Measurements from ENCODE around the gene SV2A.

Gene SV2A

GRCh38 chr1:149883598-149884247 is 33.9 kb downstream of the SV2A start:
- Histone ChIP-seq H3K27ac (ENCODE audit: extremely low read depth, low read depth, low read length) (no peak overlapping the region), H3K4me3 (ENCODE audit: low read depth, low read length) (no peak overlapping the region), H3K4me1 (ENCODE audit: control insufficient read depth, insufficient read depth, low read length) (0 out of 2 replicates have a peak, but pooled peaks cover 2% of the 10 kb centered on the region), H3K9me3 (ENCODE audit: control insufficient read depth, insufficient read depth, low read depth, low read length) (no peaks in the 10 kb centered on the region), H3K36me3 (ENCODE audit: control insufficient read depth in 2 of 2, insufficient read depth in 1 of 2, low read length in 2 of 2) (no peaks in the 10 kb centered on the region)
- POLR2A ChIA-PET: interaction anchor here (1.1 kb wide), 1 partner anchor 103 kb away, joined by 3 read pairs; no protein-coding TSS in a partner anchor
- CTCF ChIA-PET: interaction anchor here (1.1 kb wide), 1 partner anchor 303 kb away, joined by 4 read pairs; no protein-coding TSS in a partner anchor
- TF ChIP-seq ZNF530 (tag by site-specific recombination; IDR thresholded peaks at IDR 0.05; ENCODE audit: low read depth): no peak

GRCh38 chr1:149881876-149882275 is 35.8 kb downstream of the SV2A start:
- Histone ChIP-seq H3K4me1 (ENCODE audit: control insufficient read depth, insufficient read depth, low read length) (0 out of 2 replicates have a peak, but pooled peaks cover 2% of the 10 kb centered on the region), H3K36me3 (ENCODE audit: control insufficient read depth in 2 of 2, insufficient read depth in 1 of 2, low read length in 2 of 2) (no peaks in the 10 kb centered on the region), H3K9me3 (ENCODE audit: control insufficient read depth, insufficient read depth, low read depth, low read length) (no peaks in the 10 kb centered on the region), H3K4me3 (ENCODE audit: low read depth, low read length) (no peak overlapping the region), H3K27ac (ENCODE audit: extremely low read depth, low read depth, low read length) (no peak overlapping the region)
- ChIA-PET CTCF (no interaction called here), POLR2A (no interaction called here)
- TF ChIP-seq BCL11B (tag by site-specific recombination; IDR thresholded peaks at IDR 0.05; ENCODE audit: low read depth): no peak
- no peak for TF ChIP-seq ZNF23 (tag by site-specific recombination; IDR thresholded peaks at IDR 0.05; ENCODE audit: borderline replicate concordance)
- no peak for TF ChIP-seq ZNF654 (tag by site-specific recombination; IDR thresholded peaks at IDR 0.05; ENCODE audit: low read depth)
- no peak for TF ChIP-seq ZBTB49 (tag by site-specific recombination; IDR thresholded peaks at IDR 0.05; ENCODE audit: low read depth)
- no peak for TF ChIP-seq PRDM10 (tag by site-specific recombination; IDR thresholded peaks at IDR 0.05)

- ChIA-PET CTCF (no interaction called here), POLR2A (no interaction called here)
- Histone ChIP-seq H3K27ac (ENCODE audit: extremely low read depth, low read depth, low read length) (no peak overlapping the region), H3K4me1 (ENCODE audit: control insufficient read depth, insufficient read depth, low read length) (no peaks in the 10 kb centered on the region), H3K9me3 (ENCODE audit: control insufficient read depth, insufficient read depth, low read depth, low read length) (no peaks in the 10 kb centered on the region), H3K4me3 (ENCODE audit: low read depth, low read length) (no peak overlapping the region), H3K36me3 (ENCODE audit: control insufficient read depth in 2 of 2, insufficient read depth in 1 of 2, low read length in 2 of 2) (no peaks in the 10 kb centered on the region)
- TF ChIP-seq ZNF302 (tag by site-specific recombination; IDR thresholded peaks at IDR 0.05; ENCODE audit: low read depth): no peak
- TF ChIP-seq ZNF549 (tag by site-specific recombination; IDR thresholded peaks at IDR 0.05): no peak
- no peak for TF ChIP-seq ZNF174 (tag by site-specific recombination; IDR thresholded peaks at IDR 0.05)
- TF ChIP-seq ZBTB17 (tag by site-specific recombination; IDR thresholded peaks at IDR 0.05): no peak
- TF ChIP-seq GFI1B (tag by site-specific recombination; IDR thresholded peaks at IDR 0.05): no peak
- TF ChIP-seq ZNF747 (tag by site-specific recombination; IDR thresholded peaks at IDR 0.05): no peak
- TF ChIP-seq ZNF221 (tag by site-specific recombination; IDR thresholded peaks at IDR 0.05; ENCODE audit: borderline replicate concordance): no peak
- TF ChIP-seq ZBTB7A (tag by site-specific recombination; IDR thresholded peaks at IDR 0.05; ENCODE audit: low read depth): no peak
- no peak for TF ChIP-seq ZNF48 (tag by site-specific recombination; IDR thresholded peaks at IDR 0.05)
Observed at GRCh38 chr1:149879556-149879955, 38.1 kb downstream of the SV2A start.
